COR-L47 (cell line): Measurements from ENCODE around the gene TTC23L.

Experiments
- DNase-seq: peaks from one replicate; lab custom pipeline; 2025; lab: John Stamatoyannopoulos, UW

TTC23L gene

DNA sequence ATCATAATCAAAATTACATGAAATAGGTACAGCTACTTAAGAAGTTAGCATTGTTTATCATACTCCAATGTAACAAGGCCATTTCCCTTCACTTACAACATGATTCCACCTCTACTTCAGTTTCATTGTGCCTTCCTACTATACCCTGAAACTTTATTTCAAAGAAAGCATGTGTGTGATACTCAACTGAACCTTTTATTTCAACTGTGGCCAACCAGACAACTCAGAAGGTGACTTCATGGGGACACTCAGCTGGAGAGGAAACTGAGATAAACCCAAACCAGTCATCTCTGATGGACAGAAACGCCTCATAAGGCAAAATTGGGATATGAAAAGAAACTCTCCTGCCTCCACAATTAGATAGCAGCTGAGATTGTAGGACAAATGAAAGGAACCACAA lies 5.9 kb upstream of the TTC23L start:
- no peak for DNase-seq

DNA sequence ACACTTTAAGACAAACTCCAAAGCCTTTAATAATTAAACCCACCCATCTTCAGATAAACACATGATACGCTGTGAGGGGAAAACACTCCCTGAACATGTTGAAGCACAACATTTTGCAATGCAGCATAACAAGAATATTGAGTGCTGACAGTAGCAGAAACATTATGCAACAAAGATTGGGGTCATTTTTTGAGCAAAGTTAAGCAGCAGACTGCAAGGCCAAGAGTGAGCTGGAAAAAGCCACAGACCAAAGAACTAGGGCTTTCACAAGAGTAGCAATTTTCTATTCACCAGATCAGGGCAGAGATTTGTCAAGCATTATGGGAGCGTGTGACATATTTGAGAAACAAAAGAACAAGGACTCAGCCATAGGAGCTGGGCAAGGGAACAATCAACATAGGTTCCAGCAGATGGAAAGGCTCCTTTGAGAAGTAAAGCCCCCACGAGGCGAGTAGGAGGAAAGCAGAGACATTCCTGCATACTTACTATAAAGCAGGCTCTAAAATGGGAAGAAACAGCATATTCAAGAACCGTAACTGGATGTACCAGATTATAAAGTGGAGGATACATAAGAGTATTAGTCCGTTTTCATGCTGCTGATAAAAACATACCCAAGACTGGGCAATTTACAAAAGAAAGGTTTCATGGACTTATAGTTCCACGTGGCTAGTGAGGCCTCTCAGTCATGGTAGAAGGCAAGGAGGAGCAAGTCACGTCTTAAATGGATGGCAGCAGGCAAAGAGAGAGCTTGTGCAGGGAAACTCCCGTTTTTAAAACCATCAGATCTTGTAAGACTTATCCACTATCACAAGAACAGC lies 4.8 kb upstream of the TTC23L start:
- DNase-seq: no peak

DNA sequence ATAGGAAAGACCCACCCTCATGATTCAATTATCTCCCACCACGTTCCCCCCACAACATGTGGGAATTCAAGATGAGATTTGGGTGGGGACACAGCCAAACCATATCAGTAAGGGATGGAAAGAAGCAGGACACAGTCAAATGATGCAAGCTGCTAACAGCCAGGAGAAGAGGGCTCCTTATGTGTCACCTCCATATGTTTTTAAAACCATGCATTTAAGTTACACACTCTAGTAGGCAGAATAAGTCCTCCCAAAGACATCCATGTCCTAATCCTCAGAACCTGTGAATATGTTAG lies 4.2 kb upstream of the TTC23L start:
- no peak for DNase-seq

DNA sequence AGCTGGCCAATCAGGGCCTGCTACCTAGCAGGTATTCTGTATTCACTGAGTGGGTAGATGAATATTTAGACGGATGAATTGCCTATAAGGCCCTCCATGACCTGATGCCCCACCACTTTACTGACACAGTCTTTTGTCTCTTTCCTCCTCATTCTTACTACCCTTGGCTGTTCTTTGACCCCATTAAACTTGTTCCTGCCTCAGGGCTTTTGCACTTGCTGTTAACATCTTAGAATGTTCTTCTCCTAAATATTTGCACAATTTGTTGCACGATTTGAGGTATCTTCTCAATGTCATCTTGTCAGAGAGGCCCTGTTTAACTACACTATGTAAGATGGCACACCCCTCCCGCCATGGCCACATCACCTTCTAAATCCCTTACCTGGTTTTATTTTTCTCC lies 3.3 kb upstream of the TTC23L start:
- DNase-seq: no peak

DNA sequence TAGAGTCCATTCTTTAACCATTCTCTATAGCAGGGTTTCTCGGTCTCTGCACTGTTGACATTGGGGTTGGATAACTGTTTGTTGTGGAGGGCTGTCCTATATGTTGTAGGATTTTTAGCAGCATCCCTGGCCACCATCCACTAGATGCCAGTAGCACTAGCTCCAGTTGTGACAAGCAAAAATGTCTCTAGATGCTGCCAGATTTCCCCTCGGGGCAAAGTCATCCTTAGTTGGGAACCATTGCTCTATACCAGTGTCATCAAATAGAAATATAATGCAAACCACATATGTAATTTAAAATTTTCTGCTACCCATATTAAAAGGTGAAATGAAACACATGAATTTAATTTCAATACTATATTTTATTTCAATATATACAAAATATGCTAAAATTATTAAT lies 2.9 kb downstream of the TTC23L start:
- DNase-seq: no peak

DNA sequence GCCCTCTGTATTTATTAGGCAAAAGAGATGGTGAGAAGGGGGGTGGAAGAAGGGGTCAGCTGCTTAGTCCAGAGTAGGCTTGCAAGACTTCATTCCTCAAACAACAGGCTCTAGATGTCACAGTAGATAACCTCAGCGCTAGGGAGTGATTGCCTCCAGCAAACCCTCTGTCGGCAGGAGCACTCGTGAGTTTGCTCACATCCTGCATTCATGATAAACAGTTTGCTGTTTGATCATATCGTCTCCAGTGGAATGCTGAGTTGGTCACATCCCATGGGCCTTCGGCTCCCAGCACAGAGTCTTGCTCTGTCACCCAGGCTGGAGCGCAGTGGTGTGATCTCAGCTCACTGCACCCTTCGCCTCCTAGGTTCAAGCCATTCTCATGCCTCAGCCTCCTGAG lies 3.6 kb downstream of the TTC23L start:
- no peak for DNase-seq

DNA sequence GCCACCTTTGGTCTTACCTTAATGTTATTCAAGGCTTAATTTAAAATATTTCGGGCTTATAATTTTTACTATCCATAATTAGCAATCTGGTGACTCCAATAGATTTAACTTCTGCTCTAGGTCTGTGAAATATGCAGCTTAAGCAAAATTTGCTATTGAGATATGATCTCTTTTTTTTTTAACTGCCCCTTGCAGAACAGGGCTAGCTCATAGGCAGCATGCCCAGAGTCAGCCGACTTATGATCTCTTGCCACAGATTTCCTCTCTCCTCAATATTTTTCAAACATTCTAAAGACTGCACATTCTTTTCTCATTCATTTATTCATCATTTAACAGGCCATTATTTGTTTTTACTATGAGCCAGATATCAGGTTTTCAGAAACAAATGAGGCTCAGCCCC lies 4.5 kb downstream of the TTC23L start:
- no peak for DNase-seq

DNA sequence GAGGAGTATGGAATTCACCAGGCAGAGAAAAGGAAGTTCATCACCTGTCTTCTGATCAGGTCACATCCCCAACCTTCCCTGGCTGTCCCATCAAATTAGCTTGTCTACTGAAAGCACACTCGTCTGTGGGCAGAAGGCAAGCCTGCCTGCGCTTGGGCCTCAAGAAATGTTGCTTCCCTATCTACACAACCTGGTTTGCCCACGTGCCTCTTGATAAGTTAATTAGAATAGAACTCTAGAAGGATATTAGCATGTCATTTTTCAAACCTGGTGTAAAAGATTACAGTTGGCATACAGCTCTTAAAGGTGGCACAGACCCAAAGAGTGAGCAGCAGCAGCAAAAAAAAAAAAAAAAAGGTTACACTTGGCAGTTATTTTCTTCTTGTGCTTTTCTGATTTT lies 5.1 kb downstream of the TTC23L start:
- no peak for DNase-seq

DNA sequence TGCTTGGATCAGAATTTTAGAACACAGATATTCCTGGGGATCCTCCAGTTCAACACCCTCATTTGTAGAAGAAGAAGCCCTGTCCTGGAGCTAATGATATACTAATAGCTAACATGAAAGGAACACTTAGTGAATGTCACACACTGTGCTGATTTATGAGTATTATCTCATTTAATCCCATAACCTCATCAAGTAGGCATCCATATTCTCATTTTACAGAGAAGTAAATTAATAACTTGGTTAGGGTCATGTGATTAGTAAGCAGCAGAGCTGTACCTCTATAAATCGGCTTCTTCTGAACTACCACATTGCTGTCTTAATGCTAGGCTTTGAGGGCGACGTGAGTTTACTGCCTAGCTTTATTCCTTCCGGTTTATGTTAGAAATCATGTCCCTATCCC lies 6.0 kb downstream of the TTC23L start:
- no peak for DNase-seq

DNA sequence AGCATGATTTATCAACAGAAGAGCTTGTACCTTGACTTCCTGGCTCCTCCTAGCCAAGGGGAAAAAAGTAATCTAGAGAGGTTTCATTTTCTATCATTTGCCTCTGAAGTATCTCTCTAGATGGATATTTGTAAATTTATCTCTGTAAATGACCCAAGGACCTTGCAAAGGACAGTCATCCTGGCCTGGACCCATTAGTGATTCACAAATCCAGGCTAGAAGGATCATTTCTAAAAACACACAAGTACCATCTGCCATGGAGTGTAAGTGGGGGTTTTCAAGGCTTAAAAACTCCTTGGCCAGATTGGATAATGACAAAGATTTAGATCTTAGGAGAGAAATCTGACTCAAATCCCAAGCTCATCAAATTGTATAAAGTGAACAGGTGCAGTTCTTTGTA lies 8.1 kb downstream of the TTC23L start:
- DNase-seq: no peak

DNA sequence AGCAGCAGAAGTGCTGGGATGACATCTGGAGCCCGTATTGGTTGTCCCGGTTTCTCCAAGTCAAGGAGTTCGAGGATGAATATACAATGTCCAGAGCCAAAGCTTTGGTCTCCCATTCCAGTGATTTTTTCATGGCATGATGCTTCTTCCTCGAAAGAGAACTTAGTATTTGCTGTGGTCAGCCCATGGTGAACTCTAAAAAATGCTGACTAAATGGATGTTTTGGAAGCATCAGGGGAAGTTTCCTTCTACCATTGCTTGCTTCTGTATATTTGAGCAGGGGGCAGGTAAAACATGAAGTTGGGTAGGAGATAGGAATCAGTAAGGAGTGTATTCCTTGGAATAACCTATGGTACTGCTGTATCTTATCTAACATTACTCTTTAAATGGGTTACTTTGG lies 8.6 kb downstream of the TTC23L start:
- DNase-seq: no peak

DNA sequence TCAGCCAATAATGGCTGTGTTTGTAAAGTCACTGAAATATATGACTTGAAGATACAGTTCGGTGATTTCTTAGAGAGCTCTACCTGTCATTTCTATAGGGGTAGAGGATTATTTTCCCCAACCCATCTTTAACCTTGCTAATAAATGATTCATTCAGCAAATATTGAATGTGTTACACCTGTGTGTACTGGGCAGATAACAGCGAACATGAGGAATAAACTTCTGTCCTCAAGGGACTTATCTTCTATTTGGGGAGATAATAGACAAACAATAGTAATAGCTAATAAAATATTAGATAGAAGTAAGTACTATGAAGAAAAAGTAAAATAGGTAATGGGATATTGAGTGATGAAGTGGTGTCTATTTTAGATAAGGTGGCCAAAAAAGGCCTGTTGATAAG lies 9.3 kb downstream of the TTC23L start:
- DNase-seq: no peak

DNA sequence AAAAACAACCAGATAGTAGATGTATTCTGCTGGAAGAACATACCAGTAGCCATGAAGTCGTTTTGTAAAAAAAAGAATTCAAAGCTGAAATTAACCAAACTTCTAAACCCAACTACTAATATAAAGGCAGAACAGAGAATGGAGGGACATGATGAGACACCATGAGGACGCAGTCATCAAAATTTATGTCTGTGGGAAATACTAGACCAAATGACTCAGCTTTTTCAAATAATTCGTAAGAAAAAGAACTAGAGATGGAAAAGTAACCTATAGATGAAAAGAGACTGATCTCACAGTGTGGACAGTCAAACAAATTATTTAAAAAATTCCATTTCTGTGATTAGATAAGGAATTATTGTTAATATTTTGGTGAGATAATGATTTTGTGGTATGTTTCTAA lies 10.3 kb downstream of the TTC23L start:
- DNase-seq: no peak

DNA sequence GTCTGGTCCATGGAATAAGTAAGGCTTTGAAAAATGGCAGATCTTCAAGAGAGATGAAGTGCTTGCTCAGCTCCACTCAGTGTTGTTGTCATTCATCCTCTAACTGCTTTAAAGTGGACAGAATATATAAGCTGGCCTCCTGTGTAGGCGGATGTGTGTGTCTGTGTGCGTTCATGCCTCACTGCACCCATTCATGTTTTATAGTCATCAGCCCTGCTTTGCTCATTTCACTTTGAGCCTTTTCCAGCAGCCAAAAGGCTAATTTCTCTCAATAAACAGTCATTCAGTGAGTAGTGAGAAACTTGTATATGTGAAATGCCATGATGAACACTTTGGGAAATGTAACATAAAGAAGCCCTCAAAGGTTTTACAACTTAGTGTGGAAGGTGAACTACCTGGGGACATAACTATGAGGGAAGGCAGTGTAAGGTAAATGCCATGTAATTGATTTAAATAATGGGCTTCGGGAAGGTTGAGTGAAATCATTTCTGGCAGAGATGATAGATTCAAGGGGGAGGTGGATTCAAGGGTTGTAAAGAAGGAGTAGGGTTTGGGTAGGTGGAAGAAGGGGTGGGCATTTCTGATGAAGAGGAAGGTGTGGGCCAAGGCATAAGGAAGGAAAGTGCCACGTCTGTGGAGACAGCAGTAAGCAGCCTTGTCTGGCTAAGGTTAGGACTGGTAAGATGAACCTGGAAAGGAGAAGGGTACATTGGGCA lies 15.7 kb downstream of the TTC23L start:
- peak; percentile 64 for DNase-seq

DNA sequence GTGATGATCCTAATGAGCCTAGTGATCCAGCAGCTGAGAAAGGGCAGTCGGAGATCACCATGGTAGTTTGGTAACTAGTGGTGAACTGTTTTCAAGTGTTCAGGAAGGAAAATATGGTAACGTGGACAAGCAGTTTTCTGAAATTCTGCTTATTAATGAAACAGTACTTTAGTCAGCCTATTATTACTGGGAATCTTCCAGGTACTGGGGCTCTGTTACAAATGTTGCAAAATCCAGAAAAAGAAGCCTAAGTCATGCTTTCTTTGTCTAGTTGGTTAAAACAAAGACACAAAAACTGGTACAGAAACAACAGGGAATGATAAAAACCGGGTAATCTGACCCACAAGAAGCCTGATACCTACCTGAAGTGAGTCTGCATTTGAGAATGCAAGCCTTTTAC lies 18.2 kb downstream of the TTC23L start:
- DNase-seq: no peak

DNA sequence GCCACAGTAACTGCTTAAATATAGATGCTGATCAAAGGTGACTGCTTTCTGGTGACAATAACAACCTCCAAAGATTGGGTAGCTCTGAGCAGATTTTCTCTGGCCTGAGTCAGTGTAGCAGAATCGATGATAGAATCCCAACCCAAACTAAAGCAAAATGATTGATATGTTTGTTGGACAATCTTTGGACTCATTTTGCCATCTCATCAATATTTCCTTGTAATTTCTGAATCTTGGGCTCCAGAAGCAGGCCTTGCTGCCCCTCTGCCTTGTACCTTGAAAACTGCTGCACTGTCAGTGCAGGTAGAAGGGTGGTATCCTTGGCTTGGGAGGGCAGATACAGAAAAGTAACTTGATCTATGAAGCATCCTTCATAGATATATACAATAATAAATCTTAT lies 18.9 kb downstream of the TTC23L start:
- no peak for DNase-seq

DNA sequence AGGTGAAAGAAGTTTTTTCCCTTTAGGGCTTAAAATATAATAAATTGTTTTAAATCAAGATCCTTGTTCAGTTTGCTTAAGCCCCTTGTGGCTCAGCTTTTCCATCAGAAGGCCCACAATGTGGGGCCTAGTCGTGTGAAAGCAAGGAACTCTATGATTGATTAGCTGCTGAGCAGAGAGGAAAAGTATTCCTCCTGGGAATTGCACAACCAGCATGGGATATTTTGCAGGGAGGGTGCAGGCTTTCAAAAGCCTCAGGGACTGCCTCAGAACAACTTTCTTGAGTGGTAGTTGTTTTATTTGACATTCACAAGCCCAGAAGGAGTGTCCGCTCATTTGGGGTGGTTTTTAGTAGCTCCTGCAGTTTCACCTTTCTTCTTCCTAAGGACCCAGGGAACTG lies 19.8 kb downstream of the TTC23L start:
- no peak for DNase-seq

DNA sequence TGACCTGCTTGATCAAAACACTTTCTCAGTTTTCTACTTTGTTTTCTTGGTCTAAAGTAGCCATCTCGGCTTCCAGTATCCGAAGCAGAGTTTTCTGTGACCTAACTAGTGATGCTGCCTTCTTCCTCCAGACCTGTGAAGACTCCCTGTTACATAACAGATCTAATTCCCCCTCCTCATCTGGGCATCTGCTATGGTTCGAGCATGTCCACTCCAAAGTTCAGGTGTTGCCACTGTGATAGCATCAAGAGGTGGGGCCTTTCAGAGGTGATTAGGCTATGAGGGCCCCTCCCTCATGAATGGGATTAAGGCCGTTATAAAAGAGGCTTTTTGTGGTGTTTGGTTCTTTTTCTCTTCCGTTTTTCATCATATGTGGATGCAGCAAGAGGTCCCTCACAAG lies 20.3 kb downstream of the TTC23L start:
- no peak for DNase-seq

DNA sequence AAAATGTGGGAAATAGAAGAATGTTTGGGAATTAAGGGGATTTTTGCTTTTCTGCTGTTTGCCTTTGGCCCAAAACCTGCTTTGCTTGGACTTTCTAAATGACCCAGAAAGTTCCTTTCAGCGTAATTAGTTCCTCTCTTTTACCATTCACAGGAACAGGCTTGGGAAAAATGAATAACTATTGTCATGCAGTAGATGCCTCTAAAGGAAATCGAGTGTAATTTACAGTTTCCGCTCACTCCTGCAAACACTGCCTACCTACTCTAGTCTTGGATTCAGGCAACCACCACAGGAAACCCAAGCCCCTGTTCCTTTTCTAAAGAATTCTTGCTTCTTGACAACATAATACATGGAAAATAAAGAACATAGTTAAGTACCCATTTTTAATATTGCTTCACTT lies 25.0 kb downstream of the TTC23L start:
- DNase-seq: no peak

DNA sequence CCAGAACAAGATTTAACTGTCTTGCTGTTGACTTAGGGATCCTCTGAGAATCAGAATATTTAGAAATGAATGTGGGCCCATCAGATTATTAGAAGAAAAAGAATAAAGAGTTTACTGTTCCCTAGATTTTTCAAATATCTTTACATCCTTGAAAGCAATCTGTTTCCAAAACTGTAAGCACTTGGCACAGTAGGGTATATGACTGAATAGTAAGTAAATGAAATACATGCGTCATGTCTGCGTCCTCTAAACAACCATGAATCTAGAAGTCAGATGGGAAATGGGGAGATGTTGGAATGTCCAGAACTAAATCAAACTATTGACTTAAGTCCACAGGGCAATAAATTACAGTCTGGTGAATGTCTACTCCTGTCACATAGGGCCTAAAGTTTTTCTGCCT lies 26.1 kb downstream of the TTC23L start:
- DNase-seq: no peak

DNA sequence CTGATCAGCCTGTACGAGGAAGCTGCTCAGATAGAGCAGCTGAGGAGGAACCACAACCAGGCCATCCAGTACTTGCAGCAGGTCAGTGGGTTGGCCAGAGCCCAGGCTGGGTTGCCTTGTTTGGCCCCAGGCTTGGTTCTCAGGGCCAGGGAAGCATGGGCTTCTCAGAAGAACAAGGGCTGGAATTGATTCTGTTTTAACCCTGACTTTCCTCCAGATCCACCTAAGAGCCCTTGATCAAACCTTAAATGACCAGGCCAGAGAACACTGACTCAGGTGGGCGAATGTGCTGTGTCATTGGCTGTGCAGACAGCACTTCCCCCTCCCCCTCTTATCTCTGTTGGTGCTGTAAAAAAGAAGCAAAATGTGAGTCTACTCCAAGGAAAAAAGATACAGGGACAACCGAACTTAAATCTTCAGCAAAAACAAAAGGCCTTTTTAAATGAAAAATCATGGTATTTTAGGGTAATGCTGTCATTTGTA lies 28.1 kb downstream of the TTC23L start:
- DNase-seq: no peak

DNA sequence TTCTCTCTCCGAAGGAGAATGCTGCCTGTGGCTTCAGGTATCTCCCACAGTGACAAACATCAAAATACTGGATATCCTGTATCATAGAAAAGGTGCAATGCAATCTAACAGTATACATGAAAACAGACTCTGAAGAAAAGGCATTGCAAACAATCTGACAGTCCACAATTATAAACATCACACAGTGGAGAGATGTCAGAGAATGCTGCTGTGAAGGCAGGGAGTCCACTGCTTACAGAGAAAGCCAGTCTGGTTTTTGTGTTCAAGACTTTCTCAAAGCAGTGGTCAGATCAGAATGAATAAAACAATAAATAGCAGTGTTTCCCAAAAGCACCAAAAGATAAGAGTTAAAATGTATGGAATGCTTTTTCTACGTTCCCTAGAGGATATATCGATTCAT lies 28.7 kb downstream of the TTC23L start:
- DNase-seq: no peak

DNA sequence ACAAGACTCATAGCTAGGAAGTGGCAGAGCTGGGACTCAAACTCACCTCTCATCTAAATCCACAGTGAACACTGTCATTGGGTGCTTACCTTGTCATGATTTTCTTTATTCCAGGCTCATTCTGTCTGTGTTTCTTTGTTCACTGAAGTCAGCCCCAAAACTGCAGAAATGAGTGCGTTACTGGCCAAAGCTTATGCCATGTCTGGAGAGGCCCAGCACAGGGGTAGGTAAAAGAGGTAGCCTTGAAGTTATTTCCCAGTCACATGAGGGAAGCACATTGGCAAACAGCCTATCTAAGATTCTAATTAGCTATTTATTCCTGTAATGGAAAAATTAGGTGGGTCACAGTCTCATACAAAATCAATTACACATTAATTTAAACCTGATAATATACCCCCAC lies 29.8 kb downstream of the TTC23L start:
- DNase-seq: no peak

DNA sequence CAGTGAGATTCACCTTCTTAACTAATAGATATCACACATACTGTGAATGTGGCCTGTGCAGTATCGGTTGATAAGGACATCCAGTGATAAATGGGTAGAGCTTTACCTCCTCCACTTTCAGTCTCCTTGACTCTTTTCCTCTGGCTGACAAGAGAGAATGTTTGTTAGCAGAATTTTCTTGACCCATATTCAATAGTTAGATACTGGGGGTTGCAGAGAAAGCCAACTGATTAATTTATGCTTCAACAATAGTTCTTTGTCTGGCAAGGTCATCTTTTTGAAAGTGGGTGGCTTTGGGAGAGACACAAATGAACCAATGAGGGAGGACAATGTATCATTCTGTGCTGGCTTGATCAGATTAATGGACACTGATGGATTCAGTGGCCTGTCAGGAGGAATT lies 30.3 kb downstream of the TTC23L start:
- DNase-seq: no peak
